ENCODE data around the gene APBB2.

Gene APBB2

GRCh38 chr4:41070516-41071281, 143.6 kb downstream of the APBB2 start:
- no peaks in the 10 kb centered on the region for H3K36me3 ChIP-seq (ENCODE audit: control insufficient read depth, insufficient read depth, low read length)
- H3K27ac ChIP-seq (ENCODE audit: insufficient read depth, low read length, poor library complexity, severe bottlenecking) = no peak overlapping the region
- no peaks in the 10 kb centered on the region for H3K9me3 ChIP-seq (ENCODE audit: control insufficient read depth, low read length)
- H3K4me1 ChIP-seq (ENCODE audit: control insufficient read depth, insufficient read depth, low read length, poor library complexity, severe bottlenecking) = no peaks in the 10 kb centered on the region
- DNase-seq = no peak
- no peak overlapping the region for H3K4me3 ChIP-seq (ENCODE audit: insufficient read depth, low read depth, low read length, poor library complexity, severe bottlenecking)
- no peaks in the 10 kb centered on the region for H3K27me3 ChIP-seq (replicated peaks; ENCODE audit: control insufficient read depth, insufficient read depth, low read length, poor library complexity, severe bottlenecking)

- H3K4me3 ChIP-seq (ENCODE audit: insufficient read depth, low read depth, low read length, poor library complexity, severe bottlenecking) = no peak overlapping the region
Measured at GRCh38 chr4:41069838-41070237, 144.5 kb downstream of the APBB2 start.

GRCh38 chr4:41069257-41069656, 145.1 kb downstream of the APBB2 start:
- Histone ChIP-seq H3K27me3 (replicated peaks; ENCODE audit: control insufficient read depth, insufficient read depth, low read length, poor library complexity, severe bottlenecking) (no peaks in the 10 kb centered on the region), H3K4me1 (ENCODE audit: control insufficient read depth, insufficient read depth, low read length, poor library complexity, severe bottlenecking) (no peaks in the 10 kb centered on the region), H3K9me3 (ENCODE audit: control insufficient read depth, low read length) (no peaks in the 10 kb centered on the region), H3K36me3 (ENCODE audit: control insufficient read depth, insufficient read depth, low read length) (no peaks in the 10 kb centered on the region), H3K4me3 (ENCODE audit: insufficient read depth, low read depth, low read length, poor library complexity, severe bottlenecking) (no peak overlapping the region), H3K27ac (ENCODE audit: insufficient read depth, low read length, poor library complexity, severe bottlenecking) (no peak overlapping the region)
- DNase-seq = no peak

More at GRCh38 chr4:41069838-41070237, 144.5 kb downstream of the APBB2 start:
- DNase-seq = no peak
- H3K27ac ChIP-seq (ENCODE audit: insufficient read depth, low read length, poor library complexity, severe bottlenecking) = no peak overlapping the region
- no peaks in the 10 kb centered on the region for H3K4me1 ChIP-seq (ENCODE audit: control insufficient read depth, insufficient read depth, low read length, poor library complexity, severe bottlenecking)
- no peaks in the 10 kb centered on the region for H3K27me3 ChIP-seq (replicated peaks; ENCODE audit: control insufficient read depth, insufficient read depth, low read length, poor library complexity, severe bottlenecking)
- no peaks in the 10 kb centered on the region for H3K36me3 ChIP-seq (ENCODE audit: control insufficient read depth, insufficient read depth, low read length)
- H3K9me3 ChIP-seq (ENCODE audit: control insufficient read depth, low read length) = no peaks in the 10 kb centered on the region

GRCh38 chr4:41067369-41067768, 147.0 kb downstream of the APBB2 start:
- DNase-seq = no peak
- no peaks in the 10 kb centered on the region for H3K9me3 ChIP-seq (ENCODE audit: control insufficient read depth, low read length)
- no peaks in the 10 kb centered on the region for H3K27me3 ChIP-seq (replicated peaks; ENCODE audit: control insufficient read depth, insufficient read depth, low read length, poor library complexity, severe bottlenecking)
- no peaks in the 10 kb centered on the region for H3K4me1 ChIP-seq (ENCODE audit: control insufficient read depth, insufficient read depth, low read length, poor library complexity, severe bottlenecking)
- no peaks in the 10 kb centered on the region for H3K36me3 ChIP-seq (ENCODE audit: control insufficient read depth, insufficient read depth, low read length)
- H3K27ac ChIP-seq (ENCODE audit: insufficient read depth, low read length, poor library complexity, severe bottlenecking) = no peak overlapping the region
- no peak overlapping the region for H3K4me3 ChIP-seq (ENCODE audit: insufficient read depth, low read depth, low read length, poor library complexity, severe bottlenecking)

GRCh38 chr4:41066049-41066448, 148.3 kb downstream of the APBB2 start:
- no peak for DNase-seq
- H3K27ac ChIP-seq (ENCODE audit: insufficient read depth, low read length, poor library complexity, severe bottlenecking) = no peak overlapping the region
- no peaks in the 10 kb centered on the region for H3K9me3 ChIP-seq (ENCODE audit: control insufficient read depth, low read length)
- H3K4me1 ChIP-seq (ENCODE audit: control insufficient read depth, insufficient read depth, low read length, poor library complexity, severe bottlenecking) = no peaks in the 10 kb centered on the region
- no peak overlapping the region for H3K4me3 ChIP-seq (ENCODE audit: insufficient read depth, low read depth, low read length, poor library complexity, severe bottlenecking)
- no peaks in the 10 kb centered on the region for H3K36me3 ChIP-seq (ENCODE audit: control insufficient read depth, insufficient read depth, low read length)
- H3K27me3 ChIP-seq (replicated peaks; ENCODE audit: control insufficient read depth, insufficient read depth, low read length, poor library complexity, severe bottlenecking) = no peaks in the 10 kb centered on the region

- H3K9me3 ChIP-seq (ENCODE audit: control insufficient read depth, low read length) = no peaks in the 10 kb centered on the region
- H3K27me3 ChIP-seq (replicated peaks; ENCODE audit: control insufficient read depth, insufficient read depth, low read length, poor library complexity, severe bottlenecking) = no peaks in the 10 kb centered on the region
- no peaks in the 10 kb centered on the region for H3K4me1 ChIP-seq (ENCODE audit: control insufficient read depth, insufficient read depth, low read length, poor library complexity, severe bottlenecking)
- no peak overlapping the region for H3K4me3 ChIP-seq (ENCODE audit: insufficient read depth, low read depth, low read length, poor library complexity, severe bottlenecking)
- H3K27ac ChIP-seq (ENCODE audit: insufficient read depth, low read length, poor library complexity, severe bottlenecking) = no peak overlapping the region
- DNase-seq = no peak
- no peaks in the 10 kb centered on the region for H3K36me3 ChIP-seq (ENCODE audit: control insufficient read depth, insufficient read depth, low read length)
Measured at GRCh38 chr4:41065434-41066006, 148.8 kb downstream of the APBB2 start.

GRCh38 chr4:41064953-41065352, 149.4 kb downstream of the APBB2 start:
- no peaks in the 10 kb centered on the region for H3K4me1 ChIP-seq (ENCODE audit: control insufficient read depth, insufficient read depth, low read length, poor library complexity, severe bottlenecking)
- no peaks in the 10 kb centered on the region for H3K36me3 ChIP-seq (ENCODE audit: control insufficient read depth, insufficient read depth, low read length)
- no peak overlapping the region for H3K27ac ChIP-seq (ENCODE audit: insufficient read depth, low read length, poor library complexity, severe bottlenecking)
- DNase-seq = no peak
- no peaks in the 10 kb centered on the region for H3K9me3 ChIP-seq (ENCODE audit: control insufficient read depth, low read length)
- no peak overlapping the region for H3K4me3 ChIP-seq (ENCODE audit: insufficient read depth, low read depth, low read length, poor library complexity, severe bottlenecking)
- H3K27me3 ChIP-seq (replicated peaks; ENCODE audit: control insufficient read depth, insufficient read depth, low read length, poor library complexity, severe bottlenecking) = no peaks in the 10 kb centered on the region

- H3K27ac ChIP-seq (ENCODE audit: insufficient read depth, low read length, poor library complexity, severe bottlenecking) = no peak overlapping the region
Measured at GRCh38 chr4:41061482-41062185, 152.7 kb downstream of the APBB2 start.

GRCh38 chr4:41060352-41061334, 153.7 kb downstream of the APBB2 start:
- H3K27ac ChIP-seq (ENCODE audit: insufficient read depth, low read length, poor library complexity, severe bottlenecking) = no peak overlapping the region

More at GRCh38 chr4:41061482-41062185, 152.7 kb downstream of the APBB2 start:
- no peak for DNase-seq
- Histone ChIP-seq H3K4me3 (ENCODE audit: insufficient read depth, low read depth, low read length, poor library complexity, severe bottlenecking) (no peak overlapping the region), H3K9me3 (ENCODE audit: control insufficient read depth, low read length) (no peaks in the 10 kb centered on the region), H3K4me1 (ENCODE audit: control insufficient read depth, insufficient read depth, low read length, poor library complexity, severe bottlenecking) (no peaks in the 10 kb centered on the region), H3K36me3 (ENCODE audit: control insufficient read depth, insufficient read depth, low read length) (no peaks in the 10 kb centered on the region), H3K27me3 (replicated peaks; ENCODE audit: control insufficient read depth, insufficient read depth, low read length, poor library complexity, severe bottlenecking) (no peaks in the 10 kb centered on the region)

More at GRCh38 chr4:41060352-41061334, 153.7 kb downstream of the APBB2 start:
- DNase-seq = no peak
- no peak overlapping the region for H3K4me3 ChIP-seq (ENCODE audit: insufficient read depth, low read depth, low read length, poor library complexity, severe bottlenecking)
- H3K9me3 ChIP-seq (ENCODE audit: control insufficient read depth, low read length) = no peaks in the 10 kb centered on the region
- no peaks in the 10 kb centered on the region for H3K36me3 ChIP-seq (ENCODE audit: control insufficient read depth, insufficient read depth, low read length)
- no peaks in the 10 kb centered on the region for H3K4me1 ChIP-seq (ENCODE audit: control insufficient read depth, insufficient read depth, low read length, poor library complexity, severe bottlenecking)
- no peaks in the 10 kb centered on the region for H3K27me3 ChIP-seq (replicated peaks; ENCODE audit: control insufficient read depth, insufficient read depth, low read length, poor library complexity, severe bottlenecking)
